ENCODE data around the gene CCM2. TPM values are rescaled to one million over a fixed set of nuclear protein-coding genes. Genes with fewer than 3 reads are reported as not detected.

CCM2 gene
- 52.5 TPM for polyA plus RNA-seq (2013, experiment 1 of 2; ENCODE audit: insufficient read length)
- 52.3 TPM for polyA plus RNA-seq (2013, experiment 2 of 2; ENCODE audit: insufficient read length)

DNA sequence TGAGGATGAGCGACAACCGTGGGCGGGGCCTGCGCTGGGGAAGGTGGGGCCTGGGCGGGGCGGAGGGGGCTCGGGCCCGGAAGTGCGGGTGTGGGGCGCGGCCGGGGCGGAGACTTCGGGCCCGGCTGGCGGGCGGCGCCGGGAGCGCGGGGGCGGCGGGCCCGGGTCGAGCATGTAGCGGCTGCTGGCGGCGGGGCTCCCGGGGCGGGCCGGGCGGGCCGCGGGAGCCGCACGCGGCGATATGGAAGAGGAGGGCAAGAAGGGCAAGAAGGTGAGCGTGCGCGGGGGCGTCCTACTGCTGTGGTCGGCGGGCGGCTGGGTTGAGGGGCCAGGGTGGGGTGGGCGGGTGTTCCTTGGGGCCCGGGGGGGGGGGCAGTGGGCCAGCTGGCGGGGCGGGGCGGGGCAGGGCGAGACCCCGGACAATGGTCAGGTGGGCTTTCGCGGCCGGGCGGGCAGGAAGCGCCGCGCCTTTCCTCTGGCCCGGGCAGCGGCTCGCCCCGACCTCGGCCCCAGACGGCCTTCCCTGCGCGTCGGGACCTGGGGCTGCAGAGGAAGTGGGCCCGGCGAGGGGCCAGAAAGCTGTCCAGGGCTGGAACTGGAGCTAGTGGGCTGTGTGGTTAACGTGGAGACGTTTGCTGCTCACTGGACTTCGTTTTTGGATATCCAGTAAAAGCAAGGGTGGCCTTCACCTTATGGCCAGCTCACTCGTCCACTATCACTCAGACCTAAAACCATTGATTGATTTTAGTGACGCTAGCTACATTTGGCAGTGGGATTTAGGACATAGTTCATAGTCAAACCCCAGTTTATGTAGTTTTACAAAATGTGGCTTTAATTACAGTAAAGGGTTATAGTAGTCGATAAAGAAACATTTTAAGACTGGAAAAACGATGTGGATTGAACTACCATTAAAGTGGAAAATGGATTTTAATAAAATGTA lies at the start of gene CCM2:
Gene CCM2 (plus strand): TSS at position 109 of the 940 bp plus-strand sequence. CDS start 133 bp downstream, at position 242.
- peak; percentile 30 for DNase-seq

DNA sequence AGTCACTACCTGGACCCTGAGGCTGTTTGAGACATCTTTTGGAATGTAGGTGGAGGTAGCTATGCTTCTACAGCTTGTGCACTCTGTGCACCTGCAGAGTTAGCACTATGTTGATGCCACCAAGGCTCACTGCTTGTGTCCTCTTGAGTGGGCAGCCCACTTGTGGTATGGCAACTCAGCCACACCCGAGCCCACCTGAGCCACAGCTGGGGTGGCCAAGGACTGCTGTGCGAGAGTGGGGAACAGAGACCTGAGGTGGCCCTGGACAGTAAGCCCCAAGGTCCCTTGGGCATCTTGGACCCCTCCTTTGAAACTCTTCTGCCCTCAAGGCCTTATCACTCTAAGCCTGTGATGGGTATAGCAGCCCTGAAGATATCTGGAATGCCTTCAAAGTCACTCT lies 46.8 kb upstream of the CCM2 start:
- no peak for DNase-seq

- DNase-seq = no peak
Observed at GRCh38 chr7:44955733-44956132, 44.3 kb upstream of the CCM2 start.

GRCh38 chr7:44956157-44956766 lies 43.7 kb upstream of the CCM2 start:
- DNase-seq = no peak

DNA sequence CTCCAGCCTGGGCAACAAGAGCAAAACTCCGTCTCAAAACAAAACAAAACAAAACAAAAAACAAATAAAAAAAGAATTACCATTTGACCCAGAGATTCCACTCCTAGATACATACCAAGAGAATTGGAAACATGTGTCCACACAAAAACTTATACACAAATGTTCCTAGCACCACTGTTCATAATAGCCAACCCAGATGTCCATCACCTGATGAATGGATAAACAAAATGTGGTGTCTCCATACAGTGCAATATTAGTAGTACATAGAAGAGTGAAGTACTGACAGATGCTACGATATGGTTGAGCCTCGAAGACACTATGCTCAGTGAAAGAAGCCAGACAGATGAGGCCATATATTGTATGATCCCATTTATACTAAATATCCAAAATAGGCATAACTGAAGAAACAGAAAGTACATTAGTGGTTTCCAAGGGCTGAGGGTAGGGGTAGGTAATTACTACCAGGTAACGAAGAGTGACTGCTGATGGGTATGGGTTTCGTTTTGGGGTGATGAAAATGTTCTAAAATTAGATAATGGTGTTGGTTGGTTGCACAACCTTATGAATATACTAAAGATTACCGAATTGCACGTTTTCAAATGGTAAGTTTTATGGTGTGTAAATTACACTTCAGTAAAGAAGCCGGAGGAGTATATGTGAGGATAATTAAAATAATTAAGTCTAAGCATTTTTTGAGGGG lies 41.2 kb upstream of the CCM2 start:
- DNase-seq = no peak

DNA sequence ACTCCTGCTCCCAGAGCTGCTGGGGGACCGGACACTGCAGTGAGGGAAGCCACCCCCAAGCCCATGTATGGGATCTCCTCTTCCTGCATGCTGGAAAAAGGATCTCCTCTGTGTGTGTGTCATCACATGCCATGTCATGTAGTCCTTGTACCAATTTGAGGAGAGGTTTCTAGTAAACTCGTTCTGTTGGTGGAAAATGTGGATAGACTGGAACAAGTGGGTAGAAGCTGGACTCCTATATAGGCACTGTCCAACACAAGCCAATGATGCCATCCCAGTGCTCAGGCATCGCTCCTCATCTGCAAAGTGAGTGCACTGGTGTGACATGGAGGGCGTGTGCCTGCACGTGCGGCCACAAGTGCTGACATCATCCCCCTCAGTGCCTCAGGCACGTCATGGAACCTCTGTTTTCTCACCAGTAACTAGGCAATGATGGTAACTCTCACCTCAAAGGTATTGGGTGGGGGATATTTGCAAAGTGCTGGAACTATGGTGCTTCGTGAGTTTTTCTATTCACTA lies 40.5 kb upstream of the CCM2 start:
- DNase-seq = no peak

DNA sequence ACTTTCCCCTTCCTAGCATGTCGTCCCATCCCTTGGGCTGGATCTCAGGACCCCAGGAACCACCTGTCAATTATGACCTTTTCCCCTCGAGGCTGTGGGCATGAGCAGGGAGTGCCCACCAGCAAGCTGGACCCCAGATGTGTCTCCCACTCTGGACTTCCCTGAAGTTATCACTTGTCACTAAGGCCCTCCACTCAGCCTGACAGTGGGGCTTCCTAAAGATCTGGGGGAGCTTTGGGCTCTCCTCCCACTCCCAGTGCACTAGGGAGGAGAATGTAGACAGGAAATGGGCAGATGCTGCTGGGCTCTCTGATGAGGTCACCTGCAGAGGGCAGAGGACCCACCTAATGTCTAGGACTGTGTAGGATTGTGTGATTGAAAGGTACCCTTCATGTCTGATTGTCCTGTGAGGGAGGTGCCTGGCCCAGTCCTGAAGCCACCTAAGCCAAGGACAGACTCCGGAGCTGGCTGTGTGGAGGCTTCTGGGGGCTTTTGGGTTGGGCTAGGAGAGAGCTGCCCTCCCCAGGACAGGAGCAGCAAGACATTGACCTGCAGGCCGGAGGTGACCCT lies 39.9 kb upstream of the CCM2 start:
- no peak for DNase-seq

DNA sequence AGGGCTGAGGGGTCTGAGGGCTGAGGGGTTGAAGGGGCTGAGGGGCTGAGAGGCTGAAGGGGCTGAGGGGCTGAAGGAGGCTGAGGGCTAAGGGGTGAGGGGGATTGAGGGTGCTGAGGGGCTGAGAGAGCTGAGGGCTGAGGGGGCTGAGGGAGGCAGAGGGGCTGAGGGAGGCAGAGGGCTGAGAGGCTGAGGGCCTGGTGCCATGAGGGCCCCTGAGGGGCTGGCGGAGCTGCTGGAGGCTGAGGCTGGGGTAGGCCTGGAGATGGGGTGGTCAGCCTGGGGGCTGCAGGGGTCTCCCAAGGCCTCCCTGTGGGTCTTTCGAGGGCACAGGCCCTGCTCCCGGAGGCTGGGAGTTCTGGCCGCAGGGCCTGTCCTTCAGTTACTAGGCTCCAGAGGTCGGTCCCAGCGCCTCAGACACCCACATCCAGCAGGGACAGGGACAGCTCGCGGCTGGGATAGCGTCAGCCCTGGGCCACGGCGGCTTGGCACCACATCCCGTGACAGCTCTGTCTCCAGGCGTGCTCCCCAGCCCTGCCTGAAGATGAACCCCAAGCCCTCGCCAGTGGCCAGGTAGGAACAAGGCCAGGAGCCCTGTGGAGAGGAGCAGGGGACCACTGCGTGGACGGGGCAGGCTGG lies 38.0 kb upstream of the CCM2 start:
- DNase-seq = no peak

DNA sequence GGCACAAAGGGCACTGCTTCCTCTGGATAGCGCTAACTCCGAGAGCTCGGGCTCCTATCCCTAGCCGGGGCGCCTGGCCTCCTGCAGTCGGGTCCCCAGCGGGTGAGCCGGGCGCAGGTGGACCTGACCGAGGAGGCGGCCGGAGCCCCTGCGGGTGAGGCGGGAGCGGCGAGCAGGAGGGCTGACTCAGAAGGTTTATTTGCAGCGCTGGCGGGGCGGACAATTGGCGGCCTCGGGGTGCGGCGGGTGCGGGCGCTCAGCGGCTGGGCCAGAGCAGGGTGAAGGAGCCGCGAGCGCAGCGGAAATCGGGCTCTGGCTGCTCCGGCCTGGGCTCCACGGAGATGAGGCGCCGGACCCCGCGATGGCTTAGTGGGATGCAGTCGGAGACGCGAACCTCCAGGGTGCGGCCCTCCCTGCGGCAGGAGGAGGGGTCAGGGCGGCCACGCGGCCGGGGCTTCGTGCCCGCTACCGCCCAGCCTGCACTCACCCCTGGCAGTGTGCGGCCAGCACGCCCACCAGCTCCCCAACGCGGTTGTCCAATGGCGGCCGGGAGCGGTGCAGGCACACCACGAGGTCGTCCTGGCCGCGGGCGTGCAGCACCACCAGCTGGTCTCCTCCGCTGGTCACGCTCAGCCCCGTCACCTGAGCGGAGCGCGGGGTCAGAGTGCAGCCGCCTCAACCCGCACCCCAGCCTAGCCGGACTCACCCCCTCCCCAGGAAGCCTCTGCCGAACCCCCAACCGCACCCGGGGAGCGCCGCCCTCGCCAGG lies 37.3 kb upstream of the CCM2 start:
- DNase-seq = peak; percentile 26

GRCh38 chr7:44963364-44964290 lies 36.4 kb upstream of the CCM2 start:
- no peak for DNase-seq

DNA sequence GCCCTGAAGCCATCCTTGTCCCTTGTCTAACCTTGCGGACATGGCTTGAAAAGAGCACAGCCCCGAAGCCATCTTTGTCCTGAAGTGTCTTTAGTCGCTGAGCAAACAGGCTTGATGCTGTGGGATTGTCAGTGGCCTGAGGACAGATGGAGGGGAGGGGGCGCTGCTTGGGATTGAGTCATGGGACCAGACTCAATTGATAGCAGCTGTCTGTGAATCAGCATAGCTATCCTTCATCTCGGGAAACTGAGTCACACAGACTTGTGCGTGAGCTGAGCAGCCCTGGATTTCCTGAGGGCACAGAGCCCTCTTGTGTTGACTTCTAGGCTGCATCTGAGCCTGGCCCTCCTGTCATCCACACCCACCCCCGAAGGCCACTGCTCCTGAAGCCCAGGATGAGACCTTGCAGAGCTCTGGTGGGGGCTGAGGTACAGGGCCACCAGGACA lies 35.6 kb upstream of the CCM2 start:
- no peak for DNase-seq

DNA sequence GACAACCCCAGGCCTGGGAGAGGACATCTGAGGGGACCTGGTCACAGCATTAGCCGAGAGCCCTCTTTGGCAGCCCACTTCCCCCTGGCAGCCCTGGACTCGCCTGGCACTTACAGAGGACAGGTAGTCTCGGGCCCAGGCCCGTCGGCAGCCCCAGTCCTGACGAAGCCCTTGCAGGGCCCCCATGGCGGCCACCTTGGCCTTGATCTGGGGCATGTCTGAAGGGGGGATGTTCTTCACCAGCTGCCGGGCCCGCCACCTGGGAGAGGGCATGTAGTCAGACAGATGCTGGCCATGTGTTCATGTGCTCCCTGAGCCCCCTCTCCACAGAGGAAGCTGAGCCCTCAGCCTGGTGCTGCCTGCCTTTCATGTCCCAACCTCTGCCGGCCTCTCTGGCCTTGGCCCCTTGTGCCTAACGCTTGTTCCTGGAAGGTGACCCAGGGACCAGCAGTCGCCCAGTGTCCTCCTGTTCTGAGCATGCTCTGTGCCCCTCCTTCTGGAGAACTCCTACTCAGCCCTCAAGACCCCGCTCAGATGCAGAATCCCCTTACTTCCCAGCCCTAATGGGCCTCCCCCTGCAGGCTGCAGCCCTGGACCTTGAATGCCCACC lies 35.1 kb upstream of the CCM2 start:
- DNase-seq = no peak

- DNase-seq = no peak
Observed at GRCh38 chr7:44965441-44965903, 34.5 kb upstream of the CCM2 start.

DNA sequence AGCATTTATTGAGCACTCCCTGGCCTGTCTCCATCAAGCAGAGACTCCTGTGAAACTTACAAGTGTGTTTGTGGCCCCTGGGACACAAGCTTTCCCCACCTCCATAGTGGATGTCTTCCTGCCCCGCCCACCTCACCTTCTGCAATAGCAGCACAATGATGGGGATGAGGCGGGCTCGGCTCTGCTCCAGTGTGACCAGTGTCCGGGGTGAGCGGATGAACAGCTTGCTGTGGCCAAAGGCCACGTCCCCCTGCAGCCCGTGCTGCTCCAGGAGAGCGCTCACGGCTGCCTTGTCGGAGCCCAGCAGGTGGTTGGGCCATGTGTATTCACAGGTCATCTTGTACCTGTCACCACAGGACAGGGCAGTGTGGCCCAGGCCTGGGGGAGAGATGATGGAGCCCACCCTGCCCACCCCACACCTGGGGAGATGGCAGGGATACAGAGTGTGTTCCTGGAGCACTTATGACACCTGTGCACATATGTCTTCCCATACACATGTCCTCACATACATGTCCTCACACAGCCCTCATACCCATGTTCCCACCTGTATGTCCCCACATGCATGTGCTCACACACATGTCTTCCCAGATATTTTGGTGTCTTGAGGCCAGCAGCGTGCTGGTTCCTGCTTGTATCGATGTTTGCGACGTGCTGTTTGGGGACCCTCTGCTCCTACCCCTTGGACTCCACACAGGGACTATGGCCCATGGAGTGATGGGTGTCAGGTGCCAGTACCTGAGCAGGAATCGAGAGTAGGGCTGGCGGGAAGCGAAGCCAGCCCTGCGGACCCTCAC lies 33.9 kb upstream of the CCM2 start:
- DNase-seq = no peak

GRCh38 chr7:44966731-44967538 lies 33.1 kb upstream of the CCM2 start:
- no peak for DNase-seq

- DNase-seq = no peak
Observed at GRCh38 chr7:44967571-44968446, 32.2 kb upstream of the CCM2 start.
